Upper lobe of left lung (tissue), 6 donors: Measurements from ENCODE around the gene ABCC12. TPM values are rescaled to one million over a fixed set of nuclear protein-coding genes. Genes with fewer than 3 reads are reported as not detected.
A peak's percentile ranks its signal among the peaks of the same experiment; 100 is the strongest.

Experiments
- ATAC-seq, 2 donors: fragments of 200-7000 bp; cut with Tn5 transposase; one replicate each; pipeline ENCODE4 v1.9.1; 2022; ENCODE audit warnings: mild to moderate bottlenecking in 2 of 2, moderate library complexity in 2 of 2; ENCODE audit not compliant: low FRiP score in 2 of 2
- DNase-seq, 2 donors: peaks; one replicate each; pipeline ENCODE4 v3.0.0-alpha.2; 2019 to 2020
- H3K27ac ChIP-seq, 4 donors: fragments of 200-600 bp; sonication (generic); one replicate each; pipeline ENCODE4 v1.5.1; 2016 to 2019
- H3K27me3 ChIP-seq, 4 donors: fragments of 200-600 bp; sonication (generic); one replicate each; pipeline ENCODE4 v1.5.1; 2017 to 2019
- H3K36me3 ChIP-seq, 4 donors: fragments of 200-600 bp; sonication (generic); one replicate each; pipeline ENCODE4 v1.5.1; 2016 to 2019
- H3K4me1 ChIP-seq, 4 donors: fragments of 200-600 bp; sonication (generic); one replicate each; pipeline ENCODE4 v1.5.1; 2018 to 2019
- H3K4me3 ChIP-seq, 4 donors: fragments of 200-600 bp; sonication (generic); one replicate each; pipeline ENCODE4 v1.5.1; 2017 to 2019; ENCODE audit warnings: mild to moderate bottlenecking in 2 of 4, moderate library complexity in 1 of 4
- H3K9me3 ChIP-seq, 4 donors: fragments of 200-600 bp; sonication (generic); one replicate each; pipeline ENCODE4 v1.5.1; 2018 to 2019
- CTCF ChIP-seq, 6 experiments: fragments of 450-650 bp in 4 of 6; fragments of 200-600 bp in 2 of 6; sonication (generic) in 2 of 6; IDR thresholded peaks; one replicate each; pipeline ENCODE4 v1.5.1; 2016 to 2019; ENCODE audit warnings: antibody characterized with exemption in 6 of 6
- EP300 ChIP-seq, 4 donors: sonication (generic); formaldehyde crosslinking; IDR thresholded peaks; one replicate each; pipeline ENCODE4 v1.5.1; 2017; ENCODE audit warnings: antibody characterized with exemption in 4 of 4, control low read depth in 2 of 4
- POLR2A ChIP-seq, 4 donors: fragments of 450-650 bp; IDR thresholded peaks; one replicate each; pipeline ENCODE4 v1.5.1; 2016 to 2017; ENCODE audit warnings: antibody characterized with exemption in 4 of 4, mild to moderate bottlenecking in 2 of 4
- POLR2AphosphoS5 ChIP-seq, 2 donors: sonication (generic); formaldehyde crosslinking; IDR thresholded peaks; one replicate each; pipeline ENCODE4 v1.5.1; 2017; ENCODE audit warnings: antibody characterized with exemption in 2 of 2
- WGBS, 2 donors: methylation state at CpG; one replicate each; pipeline ENCODE4 v1.1.5; 2017 to 2018; 5-methylcytosine and 5-hydroxymethylcytosine counted together
- total RNA-seq, 6 donors: library from RNA; depleted of rRNA in 4 of 6; stranded (reverse); fragments of >200 nt in 4 of 6; gene quantifications; one replicate each; pipeline versions ENCODE4 v1.1.0 to v1.2.1, GENCODE V29; 2016 to 2021
- donor health status: DM: no; HTN: no; CAD: no; lungs with moderate emphysema.
- donor health status: DM: no; HTN: yes; CAD: no; lungs with severe emphysema.

The ABCC12 gene
- total RNA-seq, 6 donors from 2014 or later = 0.79 TPM; not detected in 5

DNA sequence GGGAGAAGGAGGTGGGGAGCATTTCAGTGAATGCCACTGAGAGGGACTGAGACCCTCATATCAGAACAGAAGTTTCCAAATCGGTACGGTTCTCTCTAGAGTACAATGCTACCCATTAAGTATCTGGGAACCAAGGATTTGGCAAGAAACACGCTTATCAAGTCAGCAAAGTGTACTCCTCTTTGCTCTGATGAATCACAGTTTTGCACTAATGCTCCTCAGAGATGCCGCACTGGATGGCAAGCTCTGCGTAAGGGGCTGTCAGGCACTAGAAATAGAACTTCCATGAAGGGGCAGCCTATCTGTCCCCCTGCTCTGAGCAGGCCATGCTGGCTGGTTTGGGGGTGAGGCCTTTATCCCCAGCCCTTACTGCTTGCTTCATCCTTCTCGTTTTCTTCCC, 4.8 kb upstream of the ABCC12 start:
- DNase-seq (no peak), ATAC-seq (no peak)
- H3K4me3 ChIP-seq = no peak overlapping the region
- no peaks in the 10 kb centered on the region for H3K27me3 ChIP-seq
- H3K36me3 ChIP-seq = no peaks in the 10 kb centered on the region
- H3K27ac ChIP-seq = no peak overlapping the region
- H3K4me1 ChIP-seq = peaks cover 13 to 22% (median 18%) of the 10 kb centered on the region in 4 donors
- 84 to 89% methylated on average over 6 of the region's 6 CpGs for WGBS, 2 donors
- no peak for TF ChIP-seq EP300 (IDR thresholded peaks at IDR 0.05)
- no peaks in the 10 kb centered on the region for H3K9me3 ChIP-seq

DNA sequence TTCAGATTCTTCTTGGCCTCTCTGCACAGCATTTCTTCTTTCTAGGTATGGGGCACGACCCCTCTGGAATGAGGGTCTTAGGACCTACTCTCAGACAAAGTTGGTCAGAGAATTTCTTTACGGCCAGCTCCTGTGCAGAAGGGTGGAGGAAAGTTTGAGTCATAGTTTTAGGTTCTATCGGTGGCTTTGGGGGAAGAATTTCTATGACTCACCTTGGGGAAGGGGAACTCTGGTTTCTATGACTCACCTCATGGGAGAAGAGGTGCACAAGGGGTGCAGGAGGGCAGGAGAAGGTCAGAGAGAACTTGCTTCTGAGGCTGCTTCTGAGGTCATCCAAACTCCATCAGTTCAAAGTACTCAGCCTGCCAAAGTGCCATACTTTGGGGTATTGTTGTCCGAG, 2.5 kb upstream of the ABCC12 start:
- TF ChIP-seq POLR2A (IDR thresholded peaks at IDR 0.05) (no peak), CTCF (IDR thresholded peaks at IDR 0.05) (no peak), POLR2AphosphoS5 (IDR thresholded peaks at IDR 0.05) (no peak), EP300 (IDR thresholded peaks at IDR 0.05) (no peak)
- H3K4me3 ChIP-seq = no peak overlapping the region
- ATAC-seq (no peak), DNase-seq (no peak)
- WGBS, 2 donors = 73 to 81% methylated on average over 4 of the region's 4 CpGs
- no peaks in the 10 kb centered on the region for H3K27me3 ChIP-seq
- no peaks in the 10 kb centered on the region for H3K9me3 ChIP-seq
- no peaks in the 10 kb centered on the region for H3K36me3 ChIP-seq
- no peak overlapping the region for H3K27ac ChIP-seq
- peaks cover 4 to 11% (median 9%) of the 10 kb centered on the region in 4 donors for H3K4me1 ChIP-seq

GRCh38 chr16:48157794-48158193, 2.0 kb upstream of the ABCC12 start:
- DNase-seq = no peak

DNA sequence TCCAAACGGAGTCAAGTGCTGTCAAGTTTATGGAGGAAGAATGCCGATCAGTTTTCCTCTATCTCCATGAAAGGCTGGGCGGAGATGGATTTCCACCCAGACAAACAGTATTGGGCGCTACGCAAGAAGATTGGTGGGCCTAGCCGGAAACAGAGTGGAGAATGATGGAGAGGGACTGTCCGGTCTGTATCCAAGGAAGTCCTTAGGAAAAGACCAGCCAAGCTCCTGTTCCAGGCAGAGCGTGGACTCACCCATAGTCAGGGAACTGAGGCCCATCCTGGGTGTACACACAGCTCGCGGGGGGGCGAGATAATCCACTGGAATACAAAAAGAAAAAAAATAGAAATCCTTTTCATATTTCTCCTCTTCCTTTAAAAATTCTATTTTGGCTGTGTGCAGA, 1.5 kb upstream of the ABCC12 start:
- no peak for TF ChIP-seq POLR2AphosphoS5 (IDR thresholded peaks at IDR 0.05)
- TF ChIP-seq POLR2A (IDR thresholded peaks at IDR 0.05) = no peak
- no peak for TF ChIP-seq CTCF (IDR thresholded peaks at IDR 0.05)
- TF ChIP-seq EP300 (IDR thresholded peaks at IDR 0.05) = no peak
- no peak for DNase-seq

More at GRCh38 chr16:48157794-48158193, 2.0 kb upstream of the ABCC12 start:
- no peak for ATAC-seq
- Histone ChIP-seq H3K27ac (no peak overlapping the region), H3K9me3 (no peaks in the 10 kb centered on the region), H3K4me3 (no peak overlapping the region), H3K27me3 (no peaks in the 10 kb centered on the region), H3K36me3 (no peaks in the 10 kb centered on the region), H3K4me1 (peaks cover 4 to 11% (median 9%) of the 10 kb centered on the region in 4 donors)
- TF ChIP-seq POLR2A (IDR thresholded peaks at IDR 0.05) = no peak
- no peak for TF ChIP-seq EP300 (IDR thresholded peaks at IDR 0.05)
- no peak for TF ChIP-seq POLR2AphosphoS5 (IDR thresholded peaks at IDR 0.05)
- TF ChIP-seq CTCF (IDR thresholded peaks at IDR 0.05) = no peak
- WGBS, 2 donors = 86 to 94% methylated on average over 4 of the region's 4 CpGs

DNA sequence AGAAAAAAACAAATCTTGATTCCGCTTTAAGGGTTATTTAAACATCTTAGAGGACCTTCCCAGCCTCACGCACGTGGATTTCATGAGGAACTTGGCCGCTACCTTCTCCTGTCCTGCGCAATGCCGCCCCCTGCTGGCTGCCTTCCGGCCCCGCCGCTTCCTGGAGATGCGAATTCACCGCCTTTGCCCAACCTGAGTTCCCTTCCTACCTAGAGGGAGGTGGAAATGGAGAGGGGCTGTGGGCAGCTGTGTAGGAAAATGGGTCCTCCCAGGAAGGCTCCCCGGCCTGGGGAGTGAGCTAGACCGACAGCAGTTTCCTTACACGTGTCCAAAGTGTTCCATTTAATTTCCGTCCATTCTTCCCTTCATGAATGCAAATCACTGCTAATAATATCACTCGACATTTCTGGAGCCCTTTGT, 1.0 kb upstream of the ABCC12 start:
- Histone ChIP-seq H3K27me3 (no peaks in the 10 kb centered on the region), H3K9me3 (no peaks in the 10 kb centered on the region), H3K27ac (peak overlapping the region in 1 of 4 donors; percentile 23), H3K4me3 (peak overlapping the region in 2 of 4 donors; percentile 25 to 29), H3K4me1 (peaks cover 4 to 11% (median 9%) of the 10 kb centered on the region in 4 donors), H3K36me3 (no peaks in the 10 kb centered on the region)
- peak; percentile 88 to 97 for DNase-seq
- 11% methylated on average over 15 to 16 of the region's 16 CpGs for WGBS, 2 donors
- peak; percentile 87 to 90 for ATAC-seq
- no peak for TF ChIP-seq POLR2A (IDR thresholded peaks at IDR 0.05)
- peak; percentile 82 to 92 (median 88) for TF ChIP-seq CTCF (IDR thresholded peaks at IDR 0.05)

More for the DNA sequence above, 1.5 kb upstream of the ABCC12 start:
- 64 to 72% methylated on average over 11 of the region's 11 CpGs for WGBS, 2 donors
- H3K36me3 ChIP-seq = no peaks in the 10 kb centered on the region
- H3K4me3 ChIP-seq = no peak overlapping the region
- H3K9me3 ChIP-seq = no peaks in the 10 kb centered on the region
- peaks cover 4 to 11% (median 9%) of the 10 kb centered on the region in 4 donors for H3K4me1 ChIP-seq
- H3K27me3 ChIP-seq = no peaks in the 10 kb centered on the region
- no peak for ATAC-seq
- H3K27ac ChIP-seq = no peak overlapping the region
